Measurements from ENCODE around the gene GPNMB.
"Not testable (repeated sequence)": the region's sequence is repeated elsewhere in the genome, so short reads cannot be mapped to it uniquely, and the experiment has no call there.

The GPNMB gene

GRCh38 chr7:23308754-23309153 lies 62.2 kb downstream of the GPNMB start:
- DNase-seq = no peak

- DNase-seq = not testable (repeated sequence)
Observed at GRCh38 chr7:23312141-23312540, 65.6 kb downstream of the GPNMB start.

- DNase-seq = no peak
Observed at GRCh38 chr7:23315366-23315765, 68.8 kb downstream of the GPNMB start.
